Duodenal mucosa (tissue), 2 donors: Measurements from ENCODE around the gene ELMO1.

Experiments
- H3K27ac ChIP-seq: one replicate; pipeline ENCODE4 v1.7.0; 2013; ENCODE audit warnings: low read depth, low read length
- H3K27me3 ChIP-seq, 2 donors: one replicate each; pipeline ENCODE4 v1.7.0; 2013; ENCODE audit warnings: low read length in 2 of 2, control low read depth in 1 of 2; ENCODE audit not compliant: insufficient read depth in 2 of 2, control insufficient read depth in 1 of 2
- H3K36me3 ChIP-seq, 2 donors: one replicate each; pipeline ENCODE4 v1.7.0; 2013; ENCODE audit warnings: low read length in 2 of 2, control low read depth in 1 of 2; ENCODE audit not compliant: insufficient read depth in 2 of 2, control insufficient read depth in 1 of 2
- H3K4me1 ChIP-seq, 2 donors: one replicate each; pipeline ENCODE4 v1.7.0; 2013; ENCODE audit warnings: low read length in 2 of 2, control low read depth in 1 of 2; ENCODE audit not compliant: insufficient read depth in 2 of 2, control insufficient read depth in 1 of 2
- H3K4me3 ChIP-seq, 2 donors: one replicate each; pipeline ENCODE4 v1.7.0; 2013; ENCODE audit warnings: low read length in 2 of 2, low read depth in 1 of 2
- H3K9ac ChIP-seq, 2 donors: one replicate each; pipeline ENCODE4 v1.7.0; 2013; ENCODE audit warnings: low read length in 2 of 2, low read depth in 1 of 2
- H3K9me3 ChIP-seq, 2 donors: one replicate each; pipeline ENCODE4 v1.7.0; 2013; ENCODE audit warnings: low read length in 2 of 2, control low read depth in 1 of 2; ENCODE audit not compliant: control insufficient read depth in 1 of 2

ELMO1 gene

DNA sequence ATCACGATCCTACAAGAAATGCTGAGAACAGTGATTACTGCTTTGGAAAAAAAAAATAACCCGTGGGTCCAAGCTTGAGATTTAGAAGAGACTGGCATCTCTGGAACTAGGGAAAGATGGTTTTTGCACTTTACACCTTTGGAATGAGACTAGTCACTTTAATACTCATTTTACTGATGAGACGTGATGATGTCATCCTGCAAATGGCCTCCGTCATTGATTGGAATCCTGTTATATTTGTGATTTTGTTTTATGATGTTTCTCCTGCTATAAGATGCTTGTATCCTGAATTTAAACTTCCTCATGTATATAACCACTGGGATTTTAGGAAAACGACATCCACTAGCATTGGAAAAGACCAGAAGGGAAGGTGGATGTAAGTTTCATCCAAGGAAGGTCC is 363.1 kb downstream of the ELMO1 start:
- Histone ChIP-seq H3K4me1 (peaks cover 0 to 3% of the 10 kb centered on the region in 2 donors), H3K36me3 (no peaks in the 10 kb centered on the region), H3K9me3 (no peaks in the 10 kb centered on the region), H3K9ac (no peak overlapping the region), H3K27me3 (no peaks in the 10 kb centered on the region), H3K27ac (no peak overlapping the region), H3K4me3 (no peak overlapping the region)

- Histone ChIP-seq H3K9ac (no peak overlapping the region), H3K4me3 (no peak overlapping the region), H3K36me3 (no peaks in the 10 kb centered on the region), H3K27ac (no peak overlapping the region), H3K9me3 (no peaks in the 10 kb centered on the region), H3K27me3 (no peaks in the 10 kb centered on the region), H3K4me1 (peaks cover 0 to 3% of the 10 kb centered on the region in 2 donors)
Measured at GRCh38 chr7:37084303-37084702, 364.4 kb downstream of the ELMO1 start.

DNA sequence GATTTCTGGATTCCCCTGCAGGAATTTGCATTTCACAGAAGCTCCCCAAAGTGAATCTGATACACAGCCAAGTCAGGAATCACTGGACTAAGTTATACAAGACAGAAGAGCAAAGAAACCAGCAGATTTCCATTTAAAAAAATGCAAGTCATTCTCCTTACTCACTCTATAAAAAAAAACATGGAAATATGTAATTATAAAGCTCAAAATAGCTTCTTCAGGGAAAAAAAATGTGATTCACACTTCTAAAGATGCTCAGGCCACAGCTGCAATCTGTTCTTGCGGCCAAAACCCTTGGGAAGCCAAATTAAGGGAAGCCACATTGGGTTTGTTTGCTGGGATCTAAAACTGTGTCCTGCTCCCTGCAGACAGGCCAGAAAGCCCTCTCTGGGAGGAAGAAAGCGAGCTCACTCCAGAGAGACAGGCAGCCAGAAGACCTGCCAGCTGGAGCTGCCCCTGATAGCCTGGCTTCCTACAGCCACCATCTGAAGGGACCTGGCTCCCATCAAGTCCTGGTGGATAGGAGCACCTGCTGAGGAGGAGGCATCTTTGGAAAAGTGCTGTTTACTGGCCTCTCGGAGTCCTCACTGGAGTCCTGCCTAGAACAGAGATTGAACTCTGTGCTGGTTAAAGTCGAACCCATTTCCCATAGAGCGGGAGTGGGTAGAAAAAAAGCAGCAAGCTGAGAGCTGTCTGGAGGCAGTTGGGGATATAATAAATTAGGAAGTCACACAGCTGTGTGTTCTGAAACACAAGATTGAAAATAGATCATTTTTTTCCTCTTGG is 365.2 kb downstream of the ELMO1 start:
- Histone ChIP-seq H3K9me3 (no peaks in the 10 kb centered on the region), H3K36me3 (no peaks in the 10 kb centered on the region), H3K27me3 (no peaks in the 10 kb centered on the region), H3K4me1 (peaks cover 0 to 3% of the 10 kb centered on the region in 2 donors), H3K4me3 (no peak overlapping the region), H3K9ac (no peak overlapping the region), H3K27ac (peak overlapping the region; percentile 17)

- Histone ChIP-seq H3K4me1 (peaks cover 0 to 3% of the 10 kb centered on the region in 2 donors), H3K9me3 (no peaks in the 10 kb centered on the region), H3K4me3 (no peak overlapping the region), H3K27ac (no peak overlapping the region), H3K27me3 (no peaks in the 10 kb centered on the region), H3K36me3 (no peaks in the 10 kb centered on the region), H3K9ac (no peak overlapping the region)
Measured at GRCh38 chr7:37081436-37081835, 367.2 kb downstream of the ELMO1 start.

DNA sequence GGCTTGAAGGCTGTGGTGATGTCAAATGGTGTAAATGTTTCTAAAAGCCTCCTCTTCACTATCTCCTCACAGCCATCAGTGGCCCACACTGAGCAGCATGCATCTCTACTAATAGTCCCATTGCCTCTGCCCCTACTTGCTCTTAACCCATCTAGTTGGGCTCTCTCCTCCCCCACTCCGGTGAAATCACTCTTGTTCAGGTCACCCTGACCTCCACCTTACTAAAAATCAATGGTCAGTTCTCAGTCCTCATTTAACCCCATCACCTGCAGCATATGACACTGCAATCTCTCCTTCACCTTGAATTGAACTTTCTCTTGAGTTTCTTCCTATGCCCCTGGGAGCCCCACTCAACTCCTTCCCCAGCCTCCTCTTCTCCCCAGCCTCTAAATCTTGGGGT is 369.2 kb downstream of the ELMO1 start:
- Histone ChIP-seq H3K9me3 (no peaks in the 10 kb centered on the region), H3K36me3 (no peaks in the 10 kb centered on the region), H3K4me1 (peaks cover 0 to 3% of the 10 kb centered on the region in 2 donors), H3K27me3 (no peaks in the 10 kb centered on the region), H3K4me3 (no peak overlapping the region), H3K9ac (no peak overlapping the region), H3K27ac (no peak overlapping the region)

- no peak overlapping the region for H3K27ac ChIP-seq
- no peak overlapping the region for H3K4me3 ChIP-seq
- no peaks in the 10 kb centered on the region for H3K36me3 ChIP-seq
- no peaks in the 10 kb centered on the region for H3K27me3 ChIP-seq
- H3K9ac ChIP-seq: no peak overlapping the region
- H3K4me1 ChIP-seq: no peaks in the 10 kb centered on the region
- H3K9me3 ChIP-seq: no peaks in the 10 kb centered on the region
Measured at GRCh38 chr7:37076668-37077067, 372.0 kb downstream of the ELMO1 start.

DNA sequence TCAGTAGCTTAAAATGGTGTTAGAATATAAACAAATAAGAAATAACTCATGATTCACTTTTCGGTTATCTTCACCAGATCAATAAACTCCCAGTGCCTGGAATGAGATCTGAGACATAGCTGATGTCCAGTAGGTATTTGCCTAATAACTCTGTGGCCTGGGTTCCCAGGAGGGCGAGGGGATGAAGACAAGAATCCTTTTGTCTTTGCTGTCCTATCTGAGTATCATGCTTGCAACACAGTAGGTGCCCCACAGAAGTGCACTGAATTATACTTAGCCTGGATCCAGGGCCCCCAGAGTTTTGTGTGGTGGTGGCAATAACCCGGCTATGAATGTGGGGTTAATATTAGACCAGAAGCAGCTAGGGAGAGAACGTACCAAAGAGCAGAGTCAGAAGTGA is 374.3 kb downstream of the ELMO1 start:
- Histone ChIP-seq H3K9me3 (no peaks in the 10 kb centered on the region), H3K9ac (no peak overlapping the region), H3K4me3 (no peak overlapping the region), H3K27me3 (no peaks in the 10 kb centered on the region), H3K36me3 (no peaks in the 10 kb centered on the region), H3K27ac (no peak overlapping the region), H3K4me1 (no peaks in the 10 kb centered on the region)

- no peaks in the 10 kb centered on the region for H3K9me3 ChIP-seq
- H3K4me1 ChIP-seq: no peaks in the 10 kb centered on the region
- no peak overlapping the region for H3K9ac ChIP-seq
- no peaks in the 10 kb centered on the region for H3K27me3 ChIP-seq
- H3K36me3 ChIP-seq: no peaks in the 10 kb centered on the region
- no peak overlapping the region for H3K27ac ChIP-seq
- no peak overlapping the region for H3K4me3 ChIP-seq
Measured at GRCh38 chr7:37071124-37071523, 377.5 kb downstream of the ELMO1 start.

GRCh38 chr7:37070471-37070870 is 378.2 kb downstream of the ELMO1 start:
- Histone ChIP-seq H3K4me3 (no peak overlapping the region), H3K27me3 (no peaks in the 10 kb centered on the region), H3K4me1 (no peaks in the 10 kb centered on the region), H3K9ac (no peak overlapping the region), H3K27ac (no peak overlapping the region), H3K36me3 (no peaks in the 10 kb centered on the region), H3K9me3 (no peaks in the 10 kb centered on the region)

- no peak overlapping the region for H3K4me3 ChIP-seq
- H3K9ac ChIP-seq: no peak overlapping the region
- no peak overlapping the region for H3K27ac ChIP-seq
- no peaks in the 10 kb centered on the region for H3K4me1 ChIP-seq
- H3K9me3 ChIP-seq: no peaks in the 10 kb centered on the region
- no peaks in the 10 kb centered on the region for H3K27me3 ChIP-seq
- H3K36me3 ChIP-seq: no peaks in the 10 kb centered on the region
Measured at GRCh38 chr7:37070031-37070430, 378.6 kb downstream of the ELMO1 start.
